T-helper 2 cell treated with Interferon-gamma antibody and Interleukin-4, amounts not matched to agents 5 μg/mL and 100 μg/mL, for 36 hours (primary cell): Measurements from ENCODE around the gene FNDC3B.

Experiments used
- DNase-seq: peaks from one replicate; pipeline ENCODE4 v3.0.0; 2021; ENCODE audit warnings: low spot score
- H3K27ac Mint-ChIP-seq: one replicate; pipeline ENCODE4 v1.8.0; 2021; ENCODE audit warnings: mild to moderate bottlenecking, mixed read lengths
- H3K27me3 Mint-ChIP-seq: one replicate; pipeline ENCODE4 v1.8.0; 2021; ENCODE audit warnings: low read depth, mixed read lengths
- H3K36me3 Mint-ChIP-seq: one replicate; pipeline ENCODE4 v1.8.0; 2021; ENCODE audit warnings: low read depth, mixed read lengths
- H3K4me1 Mint-ChIP-seq: one replicate; pipeline ENCODE4 v1.8.0; 2021; ENCODE audit warnings: low read depth, mixed read lengths
- H3K4me3 Mint-ChIP-seq: one replicate; pipeline ENCODE4 v1.8.0; 2022; ENCODE audit warnings: mild to moderate bottlenecking, moderate library complexity, mixed read lengths
- H3K9me3 Mint-ChIP-seq: one replicate; pipeline ENCODE4 v1.8.0; 2021; ENCODE audit warnings: mixed read lengths

Gene FNDC3B

GRCh38 chr3:172120912-172121311 is 81.5 kb downstream of the FNDC3B start:
- no peak overlapping the region for H3K27ac Mint-ChIP-seq
- no peaks in the 10 kb centered on the region for H3K4me1 Mint-ChIP-seq
- H3K9me3 Mint-ChIP-seq: no peaks in the 10 kb centered on the region
- H3K27me3 Mint-ChIP-seq: no peaks in the 10 kb centered on the region
- peaks cover 7% of the 10 kb centered on the region for H3K36me3 Mint-ChIP-seq
- DNase-seq: no peak
- no peak overlapping the region for H3K4me3 Mint-ChIP-seq

- peaks cover 7% of the 10 kb centered on the region for H3K36me3 Mint-ChIP-seq
Observed at GRCh38 chr3:172121981-172122380, 82.6 kb downstream of the FNDC3B start.

GRCh38 chr3:172124271-172124670 is 84.9 kb downstream of the FNDC3B start:
- Mint-ChIP-seq H3K27ac (no peak overlapping the region), H3K4me1 (peaks cover 4% of the 10 kb centered on the region), H3K36me3 (peaks cover 7% of the 10 kb centered on the region), H3K9me3 (no peaks in the 10 kb centered on the region), H3K4me3 (no peak overlapping the region), H3K27me3 (no peaks in the 10 kb centered on the region)
- DNase-seq: no peak

More at GRCh38 chr3:172121981-172122380, 82.6 kb downstream of the FNDC3B start:
- H3K27me3 Mint-ChIP-seq: no peaks in the 10 kb centered on the region
- no peak overlapping the region for H3K27ac Mint-ChIP-seq
- no peak for DNase-seq
- no peaks in the 10 kb centered on the region for H3K9me3 Mint-ChIP-seq
- H3K4me3 Mint-ChIP-seq: no peak overlapping the region
- H3K4me1 Mint-ChIP-seq: no peaks in the 10 kb centered on the region

- Mint-ChIP-seq H3K9me3 (no peaks in the 10 kb centered on the region), H3K27ac (no peak overlapping the region), H3K4me3 (no peak overlapping the region), H3K27me3 (no peaks in the 10 kb centered on the region), H3K36me3 (peaks cover 7% of the 10 kb centered on the region), H3K4me1 (peaks cover 11% of the 10 kb centered on the region)
- DNase-seq: no peak
Observed at GRCh38 chr3:172125053-172125452, 85.7 kb downstream of the FNDC3B start.

- Mint-ChIP-seq H3K36me3 (peaks cover 13% of the 10 kb centered on the region), H3K27me3 (no peaks in the 10 kb centered on the region), H3K27ac (no peak overlapping the region), H3K9me3 (peaks cover 5% of the 10 kb centered on the region), H3K4me1 (peaks cover 18% of the 10 kb centered on the region), H3K4me3 (no peak overlapping the region)
- DNase-seq: no peak
Observed at GRCh38 chr3:172125963-172126457, 86.6 kb downstream of the FNDC3B start.

- H3K27ac Mint-ChIP-seq: no peak overlapping the region
Observed at GRCh38 chr3:172126741-172127140, 87.4 kb downstream of the FNDC3B start.

GRCh38 chr3:172127141-172127540 is 87.8 kb downstream of the FNDC3B start:
- Mint-ChIP-seq H3K4me3 (no peak overlapping the region), H3K27me3 (no peaks in the 10 kb centered on the region), H3K9me3 (peaks cover 5% of the 10 kb centered on the region), H3K36me3 (peaks cover 16% of the 10 kb centered on the region), H3K4me1 (peaks cover 24% of the 10 kb centered on the region), H3K27ac (no peak overlapping the region)
- DNase-seq: no peak

More at GRCh38 chr3:172126741-172127140, 87.4 kb downstream of the FNDC3B start:
- Mint-ChIP-seq H3K4me3 (no peak overlapping the region), H3K36me3 (peaks cover 13% of the 10 kb centered on the region), H3K4me1 (peaks cover 20% of the 10 kb centered on the region), H3K27me3 (no peaks in the 10 kb centered on the region), H3K9me3 (peaks cover 5% of the 10 kb centered on the region)
- no peak for DNase-seq

GRCh38 chr3:172127929-172128580 is 88.7 kb downstream of the FNDC3B start:
- H3K27ac Mint-ChIP-seq: no peak overlapping the region
- DNase-seq: no peak
- no peak overlapping the region for H3K4me3 Mint-ChIP-seq
- H3K36me3 Mint-ChIP-seq: peaks cover 17% of the 10 kb centered on the region
- H3K27me3 Mint-ChIP-seq: no peaks in the 10 kb centered on the region
- peaks cover 5% of the 10 kb centered on the region for H3K9me3 Mint-ChIP-seq
- H3K4me1 Mint-ChIP-seq: peaks cover 26% of the 10 kb centered on the region

GRCh38 chr3:172128858-172129257 is 89.5 kb downstream of the FNDC3B start:
- no peak for DNase-seq
- Mint-ChIP-seq H3K27ac (no peak overlapping the region), H3K4me1 (peaks cover 34% of the 10 kb centered on the region), H3K9me3 (peaks cover 5% of the 10 kb centered on the region), H3K4me3 (no peak overlapping the region), H3K27me3 (no peaks in the 10 kb centered on the region), H3K36me3 (peaks cover 21% of the 10 kb centered on the region)

- peak overlapping the region; percentile 91 for H3K27ac Mint-ChIP-seq
- H3K36me3 Mint-ChIP-seq: peaks cover 25% of the 10 kb centered on the region
- peak overlapping the region; percentile 40 for H3K4me3 Mint-ChIP-seq
- DNase-seq: no peak
- H3K9me3 Mint-ChIP-seq: peaks cover 5% of the 10 kb centered on the region
- peaks cover 40% of the 10 kb centered on the region for H3K4me1 Mint-ChIP-seq
- no peaks in the 10 kb centered on the region for H3K27me3 Mint-ChIP-seq
Observed at GRCh38 chr3:172129498-172129849, 90.1 kb downstream of the FNDC3B start.

GRCh38 chr3:172129850-172130716 is 90.7 kb downstream of the FNDC3B start:
- Mint-ChIP-seq H3K27me3 (no peaks in the 10 kb centered on the region), H3K27ac (peak overlapping the region; percentile 91), H3K36me3 (peaks cover 22% of the 10 kb centered on the region), H3K9me3 (peaks cover 5% of the 10 kb centered on the region), H3K4me1 (peaks cover 42% of the 10 kb centered on the region), H3K4me3 (peak overlapping the region; percentile 64)
- DNase-seq: peak; percentile 72

GRCh38 chr3:172130717-172131050 is 91.3 kb downstream of the FNDC3B start:
- DNase-seq: no peak
- Mint-ChIP-seq H3K27ac (peak overlapping the region; percentile 91), H3K4me3 (peak overlapping the region; percentile 64), H3K36me3 (peaks cover 22% of the 10 kb centered on the region), H3K4me1 (peaks cover 46% of the 10 kb centered on the region), H3K9me3 (peaks cover 5% of the 10 kb centered on the region), H3K27me3 (no peaks in the 10 kb centered on the region)

GRCh38 chr3:172131746-172132145 is 92.4 kb downstream of the FNDC3B start:
- no peaks in the 10 kb centered on the region for H3K27me3 Mint-ChIP-seq
- no peak for DNase-seq
- peak overlapping the region; percentile 2 for H3K4me3 Mint-ChIP-seq
- H3K36me3 Mint-ChIP-seq: peaks cover 22% of the 10 kb centered on the region
- peaks cover 53% of the 10 kb centered on the region for H3K4me1 Mint-ChIP-seq
- peak overlapping the region; percentile 72 for H3K27ac Mint-ChIP-seq
- peaks cover 5% of the 10 kb centered on the region for H3K9me3 Mint-ChIP-seq

- Mint-ChIP-seq H3K36me3 (peaks cover 21% of the 10 kb centered on the region), H3K27ac (peak overlapping the region; percentile 72), H3K4me3 (peak overlapping the region; percentile 2), H3K27me3 (no peaks in the 10 kb centered on the region), H3K9me3 (peaks cover 5% of the 10 kb centered on the region), H3K4me1 (peaks cover 54% of the 10 kb centered on the region)
- no peak for DNase-seq
Observed at GRCh38 chr3:172132159-172132586, 92.8 kb downstream of the FNDC3B start.
